ENCODE data around the gene FRRS1.

GRCh38 chr1:99726818-99727217, 39.6 kb downstream of the FRRS1 start:
- TF ChIP-seq, protein P1, sequence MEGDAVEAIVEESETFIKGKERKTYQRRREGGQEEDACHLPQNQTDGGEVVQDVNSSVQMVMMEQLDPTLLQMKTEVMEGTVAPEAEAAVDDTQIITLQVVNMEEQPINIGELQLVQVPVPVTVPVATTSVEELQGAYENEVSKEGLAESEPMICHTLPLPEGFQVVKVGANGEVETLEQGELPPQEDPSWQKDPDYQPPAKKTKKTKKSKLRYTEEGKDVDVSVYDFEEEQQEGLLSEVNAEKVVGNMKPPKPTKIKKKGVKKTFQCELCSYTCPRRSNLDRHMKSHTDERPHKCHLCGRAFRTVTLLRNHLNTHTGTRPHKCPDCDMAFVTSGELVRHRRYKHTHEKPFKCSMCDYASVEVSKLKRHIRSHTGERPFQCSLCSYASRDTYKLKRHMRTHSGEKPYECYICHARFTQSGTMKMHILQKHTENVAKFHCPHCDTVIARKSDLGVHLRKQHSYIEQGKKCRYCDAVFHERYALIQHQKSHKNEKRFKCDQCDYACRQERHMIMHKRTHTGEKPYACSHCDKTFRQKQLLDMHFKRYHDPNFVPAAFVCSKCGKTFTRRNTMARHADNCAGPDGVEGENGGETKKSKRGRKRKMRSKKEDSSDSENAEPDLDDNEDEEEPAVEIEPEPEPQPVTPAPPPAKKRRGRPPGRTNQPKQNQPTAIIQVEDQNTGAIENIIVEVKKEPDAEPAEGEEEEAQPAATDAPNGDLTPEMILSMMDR (IDR thresholded peaks at IDR 0.05; ENCODE audit: low read depth, low read length), result no peak
- no peak for TF ChIP-seq EZH2phosphoT487 (IDR thresholded peaks at IDR 0.05; ENCODE audit: low read depth)

Measured in OCI-LY3 (cell line).